OCI-LY3 (cell line): Measurements from ENCODE around the gene COL1A2.

Experiments
- EZH2phosphoT487 ChIP-seq: fragments of 200-600 bp; shearing (Covaris generic); IDR thresholded peaks from 2 replicates; pipeline ENCODE4 v1.6.1; 2018; ENCODE audit warnings: antibody characterized with exemption, mixed run types, low read depth
- TF ChIP-seq, protein P1 (sequence below): fragments of 200-600, 300-600 bp; sonication (generic); IDR thresholded peaks from 2 replicates; pipeline ENCODE4 v1.5.1; 2014; ENCODE audit warnings: antibody characterized with exemption, low read length, low read depth

- no peak for TF ChIP-seq EZH2phosphoT487
- TF ChIP-seq, protein P1, sequence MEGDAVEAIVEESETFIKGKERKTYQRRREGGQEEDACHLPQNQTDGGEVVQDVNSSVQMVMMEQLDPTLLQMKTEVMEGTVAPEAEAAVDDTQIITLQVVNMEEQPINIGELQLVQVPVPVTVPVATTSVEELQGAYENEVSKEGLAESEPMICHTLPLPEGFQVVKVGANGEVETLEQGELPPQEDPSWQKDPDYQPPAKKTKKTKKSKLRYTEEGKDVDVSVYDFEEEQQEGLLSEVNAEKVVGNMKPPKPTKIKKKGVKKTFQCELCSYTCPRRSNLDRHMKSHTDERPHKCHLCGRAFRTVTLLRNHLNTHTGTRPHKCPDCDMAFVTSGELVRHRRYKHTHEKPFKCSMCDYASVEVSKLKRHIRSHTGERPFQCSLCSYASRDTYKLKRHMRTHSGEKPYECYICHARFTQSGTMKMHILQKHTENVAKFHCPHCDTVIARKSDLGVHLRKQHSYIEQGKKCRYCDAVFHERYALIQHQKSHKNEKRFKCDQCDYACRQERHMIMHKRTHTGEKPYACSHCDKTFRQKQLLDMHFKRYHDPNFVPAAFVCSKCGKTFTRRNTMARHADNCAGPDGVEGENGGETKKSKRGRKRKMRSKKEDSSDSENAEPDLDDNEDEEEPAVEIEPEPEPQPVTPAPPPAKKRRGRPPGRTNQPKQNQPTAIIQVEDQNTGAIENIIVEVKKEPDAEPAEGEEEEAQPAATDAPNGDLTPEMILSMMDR, result no peak
Measured at GRCh38 chr7:94414980-94415379, 20.3 kb downstream of the COL1A2 start.
